GM23248 (cell line): Measurements from ENCODE around the gene KSR2. TPM values are rescaled to one million over a fixed set of nuclear protein-coding genes. Genes with fewer than 3 reads are reported as not detected.
A peak's percentile ranks its signal among the peaks of the same experiment; 100 is the strongest.

Experiments
- DNase-seq: peaks from one replicate; pipeline ENCODE4 v3.0.0-alpha.2; 2015
- H2AFZ ChIP-seq: fragments of 200-600 bp; sonication (generic); 2 replicates; pipeline ENCODE4 v1.6.1; 2016; ENCODE audit warnings: antibody characterized with exemption
- H3F3A ChIP-seq: fragments of 200-600 bp; sonication (generic); 2 replicates; pipeline ENCODE4 v1.6.1; 2016; ENCODE audit warnings: mild to moderate bottlenecking, antibody characterized with exemption, mixed run types; ENCODE audit not compliant: insufficient read depth
- H3K27ac ChIP-seq: fragments of 200-600 bp; sonication (generic); 2 replicates; pipeline ENCODE4 v1.5.1; 2016; ENCODE audit warnings: mild to moderate bottlenecking
- H3K27me3 ChIP-seq: fragments of 200-600 bp; sonication (generic); replicated peaks from 2 replicates; pipeline ENCODE4 v1.6.1; 2016; ENCODE audit warnings: mild to moderate bottlenecking; ENCODE audit not compliant: insufficient read depth
- H3K36me3 ChIP-seq: fragments of 200-600 bp; sonication (generic); 2 replicates; pipeline ENCODE4 v1.6.1; 2016; ENCODE audit warnings: low read depth, mild to moderate bottlenecking
- H3K4me1 ChIP-seq: fragments of 200-600 bp; sonication (generic); 2 replicates; pipeline ENCODE4 v1.6.1; 2016; ENCODE audit warnings: mild to moderate bottlenecking; ENCODE audit not compliant: insufficient read depth
- H3K4me2 ChIP-seq: fragments of 200-600 bp; sonication (generic); one replicate; pipeline ENCODE4 v1.6.1; 2016; ENCODE audit warnings: mild to moderate bottlenecking; ENCODE audit not compliant: unreplicated experiment
- H3K4me3 ChIP-seq: fragments of 200-600 bp; sonication (generic); 2 replicates; pipeline ENCODE4 v1.5.1; 2016; ENCODE audit warnings: mild to moderate bottlenecking
- H3K79me2 ChIP-seq: fragments of 200-600 bp; sonication (generic); 2 replicates; pipeline ENCODE4 v1.6.1; 2016; ENCODE audit warnings: mild to moderate bottlenecking; ENCODE audit not compliant: insufficient read depth
- H3K9ac ChIP-seq: fragments of 200-600 bp; sonication (generic); 2 replicates; pipeline ENCODE4 v1.6.1; 2016; ENCODE audit warnings: mild to moderate bottlenecking
- H3K9me2 ChIP-seq: fragments of 200-600 bp; sonication (generic); 2 replicates; pipeline ENCODE4 v1.6.1; 2016; ENCODE audit warnings: mixed run types, mild to moderate bottlenecking, moderate library complexity; ENCODE audit not compliant: insufficient read depth
- H3K9me3 ChIP-seq: fragments of 200-600 bp; sonication (generic); one replicate; pipeline ENCODE4 v1.6.1; 2017; ENCODE audit warnings: low read depth
- H4K20me1 ChIP-seq: fragments of 200-600 bp; sonication (generic); 2 replicates; pipeline ENCODE4 v1.6.0; 2016; ENCODE audit not compliant: insufficient read depth
- EZH2 ChIP-seq: fragments of 200-600 bp; sonication (generic); IDR thresholded peaks from 2 replicates; pipeline ENCODE4 v1.6.1; 2018; ENCODE audit warnings: antibody characterized with exemption, mild to moderate bottlenecking; ENCODE audit not compliant: insufficient read depth, poor library complexity, severe bottlenecking
- EZH2phosphoT487 ChIP-seq: fragments of 200-600 bp; sonication (generic); IDR thresholded peaks from 2 replicates; pipeline ENCODE4 v1.6.1; 2018; ENCODE audit warnings: antibody characterized with exemption, moderate library complexity, mild to moderate bottlenecking, low read depth; ENCODE audit not compliant: insufficient read depth
- WGBS, 2 experiments: methylation state at CpG; one replicate each; pipeline ENCODE4 v1.1.6; 2015 to 2017; ENCODE audit warnings: low lambda C conversion rate in 2 of 2, low coverage in 1 of 2; ENCODE audit errors: missing lambda C conversion rate in 2 of 2; 5-methylcytosine and 5-hydroxymethylcytosine counted together
- in situ Hi-C: fragments of 300-500 bp; cut with MboI; formaldehyde crosslinking; loops from 2 replicates; pipeline ENCODE4 v1.15.0; 2020
- polyA plus RNA-seq: library from polyadenylated mRNA; unstranded; fragments of >200 nt; fragmentation: Nextera tagmentation; extraction: Ambion mirVana; gene quantifications from 2 replicates; pipeline ENCODE4 v1.2.1, GENCODE V29; 2016
- total RNA-seq: library from RNA; depleted of rRNA; stranded (reverse); fragments of >200 nt; shearing (Covaris generic); gene quantifications from 2 replicates; pipeline ENCODE4 v1.2.3, GENCODE V29; 2014

Gene KSR2
- total and polyA plus RNA-seq, 2 experiments from 2014 or later, result not detected

DNA sequence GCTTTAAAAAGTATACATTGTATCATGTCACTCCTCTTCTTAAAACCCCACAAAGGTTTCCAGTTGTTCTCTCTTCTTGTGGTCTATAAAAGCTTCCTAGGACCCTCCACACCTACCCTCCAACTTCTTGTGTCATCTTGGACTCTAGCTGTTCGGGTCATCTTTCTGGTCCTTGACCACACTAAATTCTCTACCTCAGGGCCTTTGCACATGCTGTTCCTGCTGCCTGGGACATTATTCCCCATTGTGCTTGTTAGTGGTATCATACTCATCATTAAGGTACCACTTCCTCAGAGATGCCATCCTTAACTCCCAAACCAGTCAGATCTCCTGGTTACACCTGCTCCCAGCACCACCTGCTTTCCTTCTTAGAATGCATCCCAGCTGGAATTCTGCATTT lies 294.0 kb downstream of the KSR2 start:
- Histone ChIP-seq H3F3A (0 out of 2 replicates have a peak, but pooled peaks cover 4% of the 10 kb centered on the region), H3K36me3 (no peaks in the 10 kb centered on the region), H3K9me3 (no peaks in the 10 kb centered on the region), H3K79me2 (no peaks in the 10 kb centered on the region), H3K9me2 (no peaks in the 10 kb centered on the region), H3K9ac (no peak overlapping the region), H3K4me3 (no peak overlapping the region), H3K4me1 (peaks cover 4% of the 10 kb centered on the region), H4K20me1 (no peaks in the 10 kb centered on the region), H3K27ac (no peak overlapping the region), H2AFZ (no peak overlapping the region), H3K27me3 (no peaks in the 10 kb centered on the region; the same call in 1 of the 2 replicates), H3K4me2 (no peak overlapping the region)
- DNase-seq, result no peak
- in situ Hi-C loops, result no loop called here
- no peak for TF ChIP-seq EZH2
- TF ChIP-seq EZH2phosphoT487, result no peak
- WGBS, 2 experiments, result 80 to 88% methylated on average over 1 of the region's 1 CpG

- Histone ChIP-seq H3K4me1 (no peaks in the 10 kb centered on the region), H3K36me3 (no peaks in the 10 kb centered on the region), H3K79me2 (no peaks in the 10 kb centered on the region), H2AFZ (no peak overlapping the region), H3F3A (no peaks in the 10 kb centered on the region), H3K27me3 (peaks cover 2% of the 10 kb centered on the region), H3K27ac (no peak overlapping the region), H3K9me2 (no peaks in the 10 kb centered on the region), H3K9me3 (no peaks in the 10 kb centered on the region), H3K4me3 (no peak overlapping the region), H3K9ac (no peak overlapping the region), H4K20me1 (no peaks in the 10 kb centered on the region), H3K4me2 (no peak overlapping the region)
- 96 to 97% methylated on average over 3 of the region's 3 CpGs for WGBS, 2 experiments
- in situ Hi-C loops, result no loop called here
- TF ChIP-seq EZH2, result no peak
- no peak for TF ChIP-seq EZH2phosphoT487
- DNase-seq, result no peak
These were observed 294.5 kb downstream of the KSR2 start for GRCh38 chr12:117674313-117674712.

DNA sequence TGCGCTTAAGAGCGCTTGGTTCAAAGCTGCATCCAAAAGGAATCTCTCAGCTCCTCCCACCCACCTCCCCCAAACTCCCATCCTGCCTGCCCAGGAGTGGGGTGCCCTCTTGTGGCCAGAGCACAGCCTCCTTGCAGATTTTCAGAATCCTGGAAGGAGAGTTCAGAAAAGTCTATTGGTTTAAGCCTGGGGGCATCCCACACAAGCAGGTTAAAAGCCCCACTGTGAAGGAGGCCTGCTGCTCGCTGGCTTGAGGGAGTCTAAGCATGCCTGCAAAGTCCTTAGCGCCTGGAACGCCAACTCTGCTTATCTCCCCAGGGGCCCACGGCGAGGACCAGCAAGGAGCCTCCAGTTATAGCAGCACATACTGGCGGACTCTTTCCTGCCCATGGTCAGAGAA lies 297.1 kb downstream of the KSR2 start:
- Histone ChIP-seq H3K36me3 (no peaks in the 10 kb centered on the region), H3K79me2 (no peaks in the 10 kb centered on the region), H3K27me3 (peaks cover 7% of the 10 kb centered on the region), H3K9me3 (no peaks in the 10 kb centered on the region), H3K4me3 (no peak overlapping the region), H3K9me2 (no peaks in the 10 kb centered on the region), H3K4me1 (no peaks in the 10 kb centered on the region), H2AFZ (no peak overlapping the region), H3F3A (no peaks in the 10 kb centered on the region), H3K27ac (no peak overlapping the region), H3K9ac (no peak overlapping the region), H3K4me2 (no peak overlapping the region), H4K20me1 (no peaks in the 10 kb centered on the region)
- peak; percentile 57 for DNase-seq
- TF ChIP-seq EZH2phosphoT487, result no peak
- TF ChIP-seq EZH2, result no peak
- in situ Hi-C loops, result no loop called here
- 67 to 72% methylated on average over 8 of the region's 8 CpGs for WGBS, 2 experiments

GRCh38 chr12:117664169-117664568 lies 304.6 kb downstream of the KSR2 start:
- WGBS, 2 experiments, result 59 to 75% methylated on average over 5 of the region's 5 CpGs
- H3K9me3 ChIP-seq, result no peaks in the 10 kb centered on the region
- H3K4me1 ChIP-seq, result no peaks in the 10 kb centered on the region
- no peaks in the 10 kb centered on the region for H3K9me2 ChIP-seq
- H2AFZ ChIP-seq, result no peak overlapping the region
- no peaks in the 10 kb centered on the region for H3K36me3 ChIP-seq
- no peak overlapping the region for H3K4me3 ChIP-seq
- in situ Hi-C loops, result no loop called here
- H4K20me1 ChIP-seq, result no peaks in the 10 kb centered on the region
- no peak for DNase-seq
- H3K27ac ChIP-seq, result no peak overlapping the region
- no peaks in the 10 kb centered on the region for H3K79me2 ChIP-seq
- H3K9ac ChIP-seq, result no peak overlapping the region
- no peak overlapping the region for H3K4me2 ChIP-seq
- TF ChIP-seq EZH2phosphoT487, result no peak
- no peak for TF ChIP-seq EZH2
- no peaks in the 10 kb centered on the region for H3F3A ChIP-seq
- peaks cover 17% of the 10 kb centered on the region for H3K27me3 ChIP-seq
